Brain microvascular endothelial cell (primary cell): ENCODE results near the gene SLC9C1.

Experiments used
- DNase-seq: peaks from one replicate; pipeline ENCODE4 v3.0.0-alpha.2; 2020
- H3K27ac ChIP-seq: fragments of 250-450 bp; sonication (Bioruptor Pico); 2 replicates; pipeline ENCODE4 v1.5.1; 2020; ENCODE audit warnings: mild to moderate bottlenecking, moderate library complexity
- H3K27me3 ChIP-seq: fragments of 250-450 bp; sonication (Bioruptor Pico); replicated peaks from 2 replicates; pipeline ENCODE4 v1.5.1; 2020; ENCODE audit warnings: mild to moderate bottlenecking
- H3K36me3 ChIP-seq: fragments of 250-450 bp; sonication (Bioruptor Pico); replicated peaks from 2 replicates; pipeline ENCODE4 v1.5.1; 2020; ENCODE audit warnings: mild to moderate bottlenecking
- H3K4me3 ChIP-seq: 2 replicates; pipeline ENCODE4 v1.5.1; 2011; ENCODE audit warnings: low read depth, mild to moderate bottlenecking, control low read depth, low read length, moderate library complexity
- in situ Hi-C: cut with HindIII; loops from 2 replicates; pipeline ENCODE4 v1.10.0; 2017; ENCODE audit warnings: low sequenced_read_pairs, low pct_ligation_motif_present
- TF ChIP-seq, protein P1 (sequence below): IDR thresholded peaks from 2 replicates; pipeline ENCODE4 v1.5.1; 2011; ENCODE audit warnings: low read depth, mild to moderate bottlenecking, moderate library complexity, low read length, control low read depth, inconsistent platforms; ENCODE audit errors: missing control alignments

The SLC9C1 gene

DNA sequence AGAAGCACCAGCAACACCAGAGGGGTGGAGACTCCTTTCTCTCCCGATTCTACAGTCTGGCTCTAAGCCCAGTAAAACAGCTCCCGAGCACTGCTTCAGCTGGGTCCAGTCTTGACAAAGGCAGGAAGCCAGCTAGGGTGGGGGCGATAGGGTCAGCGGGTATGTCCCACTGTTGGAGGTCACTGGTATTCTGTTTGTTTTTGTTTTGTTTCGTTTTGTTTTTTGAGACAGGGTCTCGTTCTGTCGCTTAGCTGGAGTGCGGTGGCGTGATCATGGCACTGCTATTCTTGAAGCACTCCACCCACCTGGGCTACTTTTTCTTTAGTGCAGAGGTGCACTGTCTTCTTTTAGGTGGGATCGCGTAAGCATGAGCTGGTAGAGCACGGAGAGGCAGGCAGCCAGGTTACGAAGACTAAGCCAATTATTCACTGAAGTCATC is 177.2 kb downstream of the SLC9C1 start:
- DNase-seq = no peak
- H3K27ac ChIP-seq = no peak overlapping the region
- H3K36me3 ChIP-seq = peaks cover 10% of the 10 kb centered on the region
- in situ Hi-C loops = no loop called here
- H3K27me3 ChIP-seq = no peaks in the 10 kb centered on the region
- no peak overlapping the region for H3K4me3 ChIP-seq
- TF ChIP-seq, protein P1, sequence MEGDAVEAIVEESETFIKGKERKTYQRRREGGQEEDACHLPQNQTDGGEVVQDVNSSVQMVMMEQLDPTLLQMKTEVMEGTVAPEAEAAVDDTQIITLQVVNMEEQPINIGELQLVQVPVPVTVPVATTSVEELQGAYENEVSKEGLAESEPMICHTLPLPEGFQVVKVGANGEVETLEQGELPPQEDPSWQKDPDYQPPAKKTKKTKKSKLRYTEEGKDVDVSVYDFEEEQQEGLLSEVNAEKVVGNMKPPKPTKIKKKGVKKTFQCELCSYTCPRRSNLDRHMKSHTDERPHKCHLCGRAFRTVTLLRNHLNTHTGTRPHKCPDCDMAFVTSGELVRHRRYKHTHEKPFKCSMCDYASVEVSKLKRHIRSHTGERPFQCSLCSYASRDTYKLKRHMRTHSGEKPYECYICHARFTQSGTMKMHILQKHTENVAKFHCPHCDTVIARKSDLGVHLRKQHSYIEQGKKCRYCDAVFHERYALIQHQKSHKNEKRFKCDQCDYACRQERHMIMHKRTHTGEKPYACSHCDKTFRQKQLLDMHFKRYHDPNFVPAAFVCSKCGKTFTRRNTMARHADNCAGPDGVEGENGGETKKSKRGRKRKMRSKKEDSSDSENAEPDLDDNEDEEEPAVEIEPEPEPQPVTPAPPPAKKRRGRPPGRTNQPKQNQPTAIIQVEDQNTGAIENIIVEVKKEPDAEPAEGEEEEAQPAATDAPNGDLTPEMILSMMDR = no peak

DNA sequence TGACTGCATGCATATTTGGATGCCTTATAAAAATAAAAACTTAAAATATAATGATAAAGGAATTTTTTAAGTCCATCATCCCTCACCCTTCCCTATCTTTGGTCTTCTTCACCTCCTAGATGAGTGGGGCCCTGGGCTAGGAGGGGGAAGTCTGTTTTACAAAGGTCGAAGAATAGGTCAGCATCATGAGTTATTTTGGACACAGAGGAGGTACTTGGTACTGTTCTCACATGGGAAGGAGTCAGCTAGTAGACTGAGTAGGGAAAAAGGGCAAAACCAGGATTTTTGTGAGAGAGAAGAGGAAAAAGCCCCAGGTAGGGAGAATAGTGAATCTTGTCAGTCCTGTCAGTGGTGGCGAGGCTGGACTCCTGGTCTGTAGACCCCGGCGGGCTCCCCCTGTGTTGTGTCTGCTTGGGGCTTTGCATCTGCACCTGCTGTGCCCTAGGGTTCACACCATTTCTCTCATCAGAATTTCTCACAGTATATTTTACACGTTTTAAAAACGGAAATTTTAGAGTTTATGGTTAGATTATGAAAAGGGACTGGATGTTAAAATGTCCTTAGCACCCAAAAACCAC is 178.1 kb downstream of the SLC9C1 start:
- no peak for DNase-seq
- TF ChIP-seq, protein P1 = no peak
- in situ Hi-C loops = no loop called here

DNA sequence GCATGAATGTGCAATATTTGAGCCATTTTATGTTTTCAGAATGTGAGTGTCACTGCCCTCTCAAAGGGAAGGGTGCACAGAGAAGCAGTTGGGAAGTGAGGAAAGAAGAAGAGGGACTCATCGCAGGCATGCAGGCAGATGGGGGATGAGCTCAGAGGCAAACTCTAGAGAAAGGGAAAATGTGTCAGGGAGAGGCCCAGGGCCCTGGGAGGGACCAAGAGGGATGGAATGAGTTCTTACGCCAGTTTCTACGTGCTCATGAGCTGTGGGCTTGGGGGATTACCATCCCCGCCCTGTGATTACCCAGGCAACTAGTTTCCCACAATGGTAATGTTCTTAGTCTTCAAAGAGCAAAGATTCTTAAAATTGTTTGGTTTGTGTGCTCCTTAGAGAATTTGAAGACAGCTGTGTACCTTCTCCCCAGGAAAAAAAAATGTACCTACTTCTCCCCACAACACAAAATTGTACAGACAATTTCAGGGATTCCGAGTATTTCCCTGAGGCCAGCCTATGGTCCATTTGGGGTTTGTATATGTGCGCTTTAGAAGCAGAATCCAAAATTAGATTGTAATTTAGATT is 178.8 kb downstream of the SLC9C1 start:
- TF ChIP-seq, protein P1 = no peak
- peaks cover 14% of the 10 kb centered on the region for H3K36me3 ChIP-seq
- H3K4me3 ChIP-seq = no peak overlapping the region
- no peaks in the 10 kb centered on the region for H3K27me3 ChIP-seq
- no peak for DNase-seq
- in situ Hi-C loops = no loop called here
- H3K27ac ChIP-seq = no peak overlapping the region

More for the DNA sequence above, 178.1 kb downstream of the SLC9C1 start:
- no peak overlapping the region for H3K27ac ChIP-seq
- no peaks in the 10 kb centered on the region for H3K27me3 ChIP-seq
- H3K4me3 ChIP-seq = no peak overlapping the region
- H3K36me3 ChIP-seq = peaks cover 14% of the 10 kb centered on the region

DNA sequence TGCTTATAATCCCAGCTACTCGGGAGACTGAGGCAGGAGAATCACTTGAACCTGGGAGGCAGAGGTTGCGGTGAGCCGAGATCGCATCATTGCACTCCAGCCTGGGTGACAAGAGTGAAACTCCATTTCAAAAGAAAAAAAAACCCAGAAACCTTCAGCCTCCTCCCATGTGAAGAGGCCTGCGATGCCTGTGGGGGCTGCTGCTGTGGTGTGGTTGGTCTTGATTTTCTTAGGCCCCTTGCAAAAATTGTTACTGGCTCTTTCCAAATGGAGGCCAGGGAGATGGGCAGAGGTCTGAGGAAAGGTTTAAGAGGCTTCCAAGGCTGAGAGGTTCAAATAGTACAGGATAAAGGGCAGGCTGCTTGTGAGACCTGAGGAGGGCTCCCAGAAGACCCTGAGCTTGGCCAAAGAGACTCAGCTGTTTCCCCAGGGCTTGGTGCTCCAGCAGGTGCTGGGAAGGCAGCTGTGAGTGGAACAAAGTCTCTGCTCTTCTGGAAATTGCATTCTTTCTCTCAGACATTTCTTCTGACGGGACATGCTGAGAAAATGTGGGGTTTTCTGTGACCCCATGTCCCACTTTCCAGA is 179.3 kb downstream of the SLC9C1 start:
- DNase-seq = no peak
- Histone ChIP-seq H3K27me3 (no peaks in the 10 kb centered on the region), H3K36me3 (peaks cover 14% of the 10 kb centered on the region), H3K4me3 (no peak overlapping the region), H3K27ac (no peak overlapping the region)
- in situ Hi-C loops = no loop called here
- TF ChIP-seq, protein P1 = no peak

DNA sequence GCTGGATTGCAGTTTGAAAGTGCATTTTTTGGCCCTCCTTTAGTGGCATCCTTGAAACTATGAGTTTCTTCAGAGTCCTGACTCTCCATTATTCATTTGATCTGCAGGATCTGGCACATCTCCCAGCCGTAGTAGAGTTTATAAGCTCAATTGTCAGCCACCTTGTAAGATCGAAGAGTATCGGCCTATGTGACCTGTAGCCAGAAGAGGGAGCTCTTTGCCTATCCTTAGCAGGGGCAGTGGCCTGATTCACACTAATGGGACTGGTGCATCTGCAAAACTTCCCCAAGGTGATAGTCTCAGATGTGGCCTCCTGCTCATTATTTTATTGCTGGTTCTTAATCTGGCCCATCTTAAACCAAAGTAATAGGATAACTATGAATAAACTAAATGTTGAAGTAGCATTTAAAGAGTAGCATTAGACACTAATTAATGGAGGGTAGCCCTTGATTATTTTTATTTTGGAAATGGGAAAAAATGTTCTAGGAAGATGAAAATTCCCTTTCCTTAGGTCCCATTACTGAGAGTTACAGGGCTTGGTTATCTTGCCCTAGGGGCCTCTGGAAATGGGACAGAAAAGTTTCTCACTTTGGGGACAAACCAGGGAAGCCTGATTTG is 182.1 kb downstream of the SLC9C1 start:
- no peak overlapping the region for H3K27ac ChIP-seq
- H3K4me3 ChIP-seq = no peak overlapping the region
- in situ Hi-C loops = no loop called here
- peak; percentile 65 for DNase-seq
- H3K27me3 ChIP-seq = no peaks in the 10 kb centered on the region
- peaks cover 14% of the 10 kb centered on the region for H3K36me3 ChIP-seq
- TF ChIP-seq, protein P1 = peak; percentile 85
